Loucy (cell line): ENCODE measurements around the gene TRMT61A.

Experiments used
- EZH2phosphoT487 ChIP-seq: fragments of 200-600 bp; IDR thresholded peaks from 2 replicates; pipeline ENCODE4 v1.6.1; 2018; ENCODE audit warnings: antibody characterized with exemption, mild to moderate bottlenecking, moderate library complexity, borderline replicate concordance
- TF ChIP-seq, protein P1 (sequence below): fragments of 200-600 bp; sonication (generic); conservative IDR thresholded peaks from 2 replicates; pipeline ENCODE4 v1.5.1; 2014; ENCODE audit warnings: mild to moderate bottlenecking, antibody characterized with exemption, low read length

DNA sequence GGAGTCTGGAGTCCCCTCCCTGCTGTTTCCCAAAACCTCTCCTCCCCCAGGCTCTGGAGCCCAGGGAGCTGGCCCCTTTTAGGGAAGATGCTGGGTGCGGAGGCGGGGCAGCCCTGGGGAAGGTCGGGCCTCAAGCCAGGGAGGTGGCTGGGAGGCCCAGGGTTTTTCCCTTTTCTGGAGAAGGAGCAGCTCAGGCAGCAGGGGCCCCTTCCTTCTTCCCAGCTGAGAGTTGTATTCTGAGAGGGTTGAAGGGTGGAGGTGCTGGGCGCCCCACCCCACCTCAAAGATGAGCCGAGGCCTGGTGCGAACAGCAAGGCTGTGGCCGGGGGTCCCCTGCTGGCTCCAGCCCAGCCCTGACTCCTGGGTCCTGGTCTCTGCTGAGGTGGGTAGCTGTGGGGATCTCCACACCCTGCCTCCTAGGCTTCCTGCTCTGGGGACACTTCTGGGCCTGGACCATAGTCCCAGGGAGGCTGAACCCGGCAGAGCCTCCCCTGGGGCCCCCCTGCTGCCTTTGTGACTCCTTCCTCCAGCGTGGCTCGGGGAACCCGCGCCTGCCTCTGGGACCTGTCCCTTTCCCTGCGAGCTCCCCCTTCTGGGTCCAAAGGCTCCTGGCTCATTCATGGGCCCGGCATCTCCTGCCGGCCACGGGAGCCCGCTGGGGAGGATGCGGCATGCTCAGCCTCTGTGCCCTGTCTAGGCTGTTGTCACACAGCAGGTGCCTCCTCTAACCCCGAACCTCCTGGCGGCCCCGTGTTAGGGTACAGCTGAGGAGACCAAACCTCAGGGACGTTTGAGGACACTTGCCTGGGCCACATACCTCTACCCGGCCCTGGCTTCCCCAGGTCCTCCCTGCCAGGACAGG, 4.4 kb downstream of the TRMT61A start:
- TF ChIP-seq, protein P1, sequence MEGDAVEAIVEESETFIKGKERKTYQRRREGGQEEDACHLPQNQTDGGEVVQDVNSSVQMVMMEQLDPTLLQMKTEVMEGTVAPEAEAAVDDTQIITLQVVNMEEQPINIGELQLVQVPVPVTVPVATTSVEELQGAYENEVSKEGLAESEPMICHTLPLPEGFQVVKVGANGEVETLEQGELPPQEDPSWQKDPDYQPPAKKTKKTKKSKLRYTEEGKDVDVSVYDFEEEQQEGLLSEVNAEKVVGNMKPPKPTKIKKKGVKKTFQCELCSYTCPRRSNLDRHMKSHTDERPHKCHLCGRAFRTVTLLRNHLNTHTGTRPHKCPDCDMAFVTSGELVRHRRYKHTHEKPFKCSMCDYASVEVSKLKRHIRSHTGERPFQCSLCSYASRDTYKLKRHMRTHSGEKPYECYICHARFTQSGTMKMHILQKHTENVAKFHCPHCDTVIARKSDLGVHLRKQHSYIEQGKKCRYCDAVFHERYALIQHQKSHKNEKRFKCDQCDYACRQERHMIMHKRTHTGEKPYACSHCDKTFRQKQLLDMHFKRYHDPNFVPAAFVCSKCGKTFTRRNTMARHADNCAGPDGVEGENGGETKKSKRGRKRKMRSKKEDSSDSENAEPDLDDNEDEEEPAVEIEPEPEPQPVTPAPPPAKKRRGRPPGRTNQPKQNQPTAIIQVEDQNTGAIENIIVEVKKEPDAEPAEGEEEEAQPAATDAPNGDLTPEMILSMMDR = no peak
- TF ChIP-seq EZH2phosphoT487 = no peak
